HK-2 (cell line): ENCODE data around the gene ALAS1.

Experiments used
- DNase-seq: peaks from one replicate; pipeline ENCODE4 v3.0.0-alpha.2; 2018; ENCODE audit not compliant: unreplicated experiment

Gene ALAS1

GRCh38 chr3:52234516-52235447 is 36.8 kb downstream of the ALAS1 start:
- DNase-seq: no peak

GRCh38 chr3:52236424-52236886 is 38.5 kb downstream of the ALAS1 start:
- DNase-seq: no peak

GRCh38 chr3:52237006-52237656 is 39.2 kb downstream of the ALAS1 start:
- no peak for DNase-seq

- peak; percentile 85 for DNase-seq
Observed at GRCh38 chr3:52237657-52238172, 39.8 kb downstream of the ALAS1 start.

- DNase-seq: no peak
Observed at GRCh38 chr3:52238193-52238760, 40.3 kb downstream of the ALAS1 start.

GRCh38 chr3:52238761-52239701 is 41.1 kb downstream of the ALAS1 start, which contains the start of gene TWF2:
TSS of gene TWF2 (minus strand) at chr3:52239158. CDS start at chr3:52239016, 142 bp downstream.
- DNase-seq: peak; percentile 69

- DNase-seq: no peak
Observed at GRCh38 chr3:52240059-52240885, 42.3 kb downstream of the ALAS1 start.

- no peak for DNase-seq
Observed at GRCh38 chr3:52240886-52241370, 43.0 kb downstream of the ALAS1 start.

- DNase-seq: no peak
Observed at GRCh38 chr3:52242039-52242438, 44.1 kb downstream of the ALAS1 start.

- DNase-seq: no peak
Observed at GRCh38 chr3:52243791-52244628, 46.0 kb downstream of the ALAS1 start.

- peak; percentile 41 for DNase-seq
Observed at GRCh38 chr3:52245322-52246263, 47.6 kb downstream of the ALAS1 start, which contains the start of gene PPM1M. TSS of gene PPM1M (plus strand) at chr3:52245759. CDS start at chr3:52245825, 66 bp downstream.

- DNase-seq: no peak
Observed at GRCh38 chr3:52246264-52246620, 48.3 kb downstream of the ALAS1 start.

GRCh38 chr3:52246728-52247408 is 48.9 kb downstream of the ALAS1 start:
- no peak for DNase-seq

- no peak for DNase-seq
Observed at GRCh38 chr3:52247409-52248164, 49.6 kb downstream of the ALAS1 start.

- DNase-seq: no peak
Observed at GRCh38 chr3:52248165-52248541, 50.2 kb downstream of the ALAS1 start.

GRCh38 chr3:52248816-52249547 is 51.0 kb downstream of the ALAS1 start:
- no peak for DNase-seq
